GM12801 (cell line): Measurements from ENCODE around the gene SLITRK2.

Source experiments
- CTCF ChIP-seq: IDR thresholded peaks from one replicate; pipeline ENCODE4 v1.5.1; 2011; ENCODE audit warnings: control low read depth; ENCODE audit not compliant: insufficient read length; ENCODE audit errors: extremely low read depth

The SLITRK2 gene

GRCh38 chrX:145856181-145856580, 38.6 kb downstream of the SLITRK2 start:
- no peak for TF ChIP-seq CTCF

- no peak for TF ChIP-seq CTCF
These were observed 44.2 kb downstream of the SLITRK2 start for GRCh38 chrX:145861818-145862217.

- no peak for TF ChIP-seq CTCF
These were observed 47.5 kb downstream of the SLITRK2 start for GRCh38 chrX:145865082-145865481.
